Neural cell (in vitro differentiated cells): ENCODE data around the gene CACNB2.
A peak's percentile ranks its signal among the peaks of the same experiment; 100 is the strongest.

Source experiments
- RAD21 ChIP-seq: fragments of 450-650 bp; conservative IDR thresholded peaks from 2 replicates; pipeline ENCODE4 v1.6.1; 2014; ENCODE audit warnings: antibody characterized with exemption, mild to moderate bottlenecking, moderate library complexity
- SMC3 ChIP-seq: fragments of 450-650 bp; conservative IDR thresholded peaks from 2 replicates; pipeline ENCODE4 v1.6.1; 2014; ENCODE audit warnings: antibody characterized with exemption, mild to moderate bottlenecking, moderate library complexity; ENCODE audit not compliant: poor library complexity
- TF ChIP-seq, protein P1 (sequence below): fragments of 450-650 bp; IDR thresholded peaks from 2 replicates; pipeline ENCODE4 v1.5.1; 2014; ENCODE audit warnings: antibody characterized with exemption, mild to moderate bottlenecking, moderate library complexity; ENCODE audit not compliant: poor library complexity, severe bottlenecking

DNA sequence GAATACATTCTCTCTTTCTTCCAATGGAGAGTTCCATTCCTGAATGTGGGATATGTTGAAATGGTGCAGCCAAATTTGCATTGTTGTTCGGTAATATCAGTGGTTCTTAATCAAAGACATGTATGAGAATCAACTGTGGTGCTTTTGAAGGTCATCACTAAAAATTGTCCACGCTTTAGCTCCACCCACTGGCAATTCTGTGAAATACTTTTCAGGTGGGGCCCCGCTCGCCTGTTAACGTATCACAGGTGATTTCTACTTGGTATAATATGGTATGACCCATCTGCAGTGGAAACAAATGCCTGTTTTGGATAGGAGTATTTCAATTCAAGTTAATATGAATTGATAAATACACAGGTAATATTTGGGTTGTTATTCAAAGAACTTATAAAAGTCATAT lies 332.8 kb downstream of the CACNB2 start:
- no peak for TF ChIP-seq RAD21
- TF ChIP-seq SMC3, result peak; percentile 24
- TF ChIP-seq, protein P1, sequence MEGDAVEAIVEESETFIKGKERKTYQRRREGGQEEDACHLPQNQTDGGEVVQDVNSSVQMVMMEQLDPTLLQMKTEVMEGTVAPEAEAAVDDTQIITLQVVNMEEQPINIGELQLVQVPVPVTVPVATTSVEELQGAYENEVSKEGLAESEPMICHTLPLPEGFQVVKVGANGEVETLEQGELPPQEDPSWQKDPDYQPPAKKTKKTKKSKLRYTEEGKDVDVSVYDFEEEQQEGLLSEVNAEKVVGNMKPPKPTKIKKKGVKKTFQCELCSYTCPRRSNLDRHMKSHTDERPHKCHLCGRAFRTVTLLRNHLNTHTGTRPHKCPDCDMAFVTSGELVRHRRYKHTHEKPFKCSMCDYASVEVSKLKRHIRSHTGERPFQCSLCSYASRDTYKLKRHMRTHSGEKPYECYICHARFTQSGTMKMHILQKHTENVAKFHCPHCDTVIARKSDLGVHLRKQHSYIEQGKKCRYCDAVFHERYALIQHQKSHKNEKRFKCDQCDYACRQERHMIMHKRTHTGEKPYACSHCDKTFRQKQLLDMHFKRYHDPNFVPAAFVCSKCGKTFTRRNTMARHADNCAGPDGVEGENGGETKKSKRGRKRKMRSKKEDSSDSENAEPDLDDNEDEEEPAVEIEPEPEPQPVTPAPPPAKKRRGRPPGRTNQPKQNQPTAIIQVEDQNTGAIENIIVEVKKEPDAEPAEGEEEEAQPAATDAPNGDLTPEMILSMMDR, result peak; percentile 51
